Hypothalamus (tissue), 51 donors: ENCODE measurements around the gene GOLGA6L9.
"Not testable (repeated sequence)": the region's sequence is repeated elsewhere in the genome, so short reads cannot be mapped to it uniquely, and the experiment has no call there.

Experiments
- DNase-seq, 51 donors: peaks; one replicate each; lab custom pipeline; 2025; lab: John Stamatoyannopoulos, UW

GOLGA6L9 gene

GRCh38 chr15:82465629-82466028, 36.0 kb downstream of the GOLGA6L9 start:
- not testable (repeated sequence) for DNase-seq

GRCh38 chr15:82468205-82468604, 38.6 kb downstream of the GOLGA6L9 start:
- not testable (repeated sequence) for DNase-seq

GRCh38 chr15:82469381-82469780, 39.8 kb downstream of the GOLGA6L9 start:
- DNase-seq, result not testable (repeated sequence)

GRCh38 chr15:82472269-82472982, 42.8 kb downstream of the GOLGA6L9 start:
- not testable (repeated sequence) for DNase-seq

- DNase-seq, result not testable (repeated sequence)
These were observed 45.1 kb downstream of the GOLGA6L9 start for GRCh38 chr15:82474596-82475325.

GRCh38 chr15:82475345-82475967, 45.8 kb downstream of the GOLGA6L9 start:
- not testable (repeated sequence) for DNase-seq

- DNase-seq, result not testable (repeated sequence)
These were observed 47.2 kb downstream of the GOLGA6L9 start for GRCh38 chr15:82476697-82477342.

GRCh38 chr15:82477343-82478057, 47.9 kb downstream of the GOLGA6L9 start:
- DNase-seq, result not testable (repeated sequence)
